GM10266 (cell line): Measurements from ENCODE around the gene ABCB6.

Experiments used
- DNase-seq: peaks from one replicate; pipeline ENCODE4 v3.0.0; 2012; ENCODE audit errors: extremely low spot score
- CTCF ChIP-seq: IDR thresholded peaks from 2 replicates; pipeline ENCODE4 v1.5.1; 2012; ENCODE audit warnings: mild to moderate bottlenecking, low read depth; ENCODE audit not compliant: control insufficient read depth, insufficient read depth; ENCODE audit errors: missing control alignments

The ABCB6 gene

GRCh38 chr2:219228041-219228910 is 9.5 kb upstream of the ABCB6 start:
- TF ChIP-seq CTCF, result no peak
- DNase-seq, result no peak

- no peak for TF ChIP-seq CTCF
- no peak for DNase-seq
Measured at GRCh38 chr2:219225350-219225749, 6.6 kb upstream of the ABCB6 start.

- TF ChIP-seq CTCF, result no peak
- no peak for DNase-seq
Measured at GRCh38 chr2:219223831-219224610, 5.3 kb upstream of the ABCB6 start.

GRCh38 chr2:219221957-219222518 is 3.3 kb upstream of the ABCB6 start:
- DNase-seq, result no peak
- no peak for TF ChIP-seq CTCF

- TF ChIP-seq CTCF, result no peak
- DNase-seq, result no peak
Measured at GRCh38 chr2:219220652-219221402, 2.1 kb upstream of the ABCB6 start.

- DNase-seq, result no peak
- no peak for TF ChIP-seq CTCF
Measured at GRCh38 chr2:219219784-219220532, 1.2 kb upstream of the ABCB6 start.
